C4-2B (cell line): ENCODE measurements around the gene TMEM271.

ENCODE experiments used
- CTCF ChIP-seq: fragments of 450-650 bp; conservative IDR thresholded peaks from 2 replicates; pipeline ENCODE4 v1.5.1; 2017; ENCODE audit warnings: mild to moderate bottlenecking
- ZFX ChIP-seq: fragments of 450-650 bp; IDR thresholded peaks from 2 replicates; pipeline ENCODE4 v1.6.1; 2017

DNA sequence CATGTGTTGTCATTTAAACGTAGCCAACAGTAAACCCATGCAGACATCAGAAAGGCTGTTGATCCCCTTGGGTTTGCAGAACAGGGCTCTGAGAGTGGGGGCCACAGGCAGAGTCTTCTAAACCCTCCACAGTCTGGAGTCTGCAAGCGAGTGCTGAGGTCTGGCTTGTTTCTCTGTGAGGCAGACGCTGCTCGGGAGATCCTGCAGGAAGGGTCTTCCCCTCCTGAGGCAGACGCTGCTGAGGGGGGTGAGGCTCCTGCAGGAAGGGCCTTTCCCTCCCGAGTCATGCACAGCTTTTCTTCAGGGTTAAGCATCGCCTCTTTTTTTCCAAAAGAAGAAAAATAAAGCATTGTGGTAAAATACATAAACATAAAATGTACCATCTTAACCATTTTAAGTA lies 32.1 kb upstream of the TMEM271 start:
- TF ChIP-seq CTCF (no peak), ZFX (no peak)
